ENCODE measurements around the gene SLF2.

DNA sequence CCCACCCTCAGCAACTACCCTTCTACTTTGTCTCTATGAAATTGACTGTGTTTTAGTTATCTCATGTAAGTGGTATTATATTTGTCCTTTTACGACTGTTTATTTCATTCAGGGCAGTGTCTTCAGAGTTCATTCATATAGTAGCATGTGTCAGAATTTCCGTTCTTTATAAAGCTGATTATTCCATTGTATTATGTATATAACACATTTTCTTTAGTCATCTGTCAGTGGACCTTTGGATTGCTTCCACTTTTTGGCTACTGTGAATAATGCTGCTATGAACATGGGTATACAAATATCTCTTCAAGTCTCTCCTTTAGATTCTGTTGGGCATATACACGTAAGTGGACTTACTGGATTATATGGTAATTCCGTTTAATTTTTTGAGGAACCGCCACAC is 14.5 kb downstream of the SLF2 start:
- TF ChIP-seq, protein P1, sequence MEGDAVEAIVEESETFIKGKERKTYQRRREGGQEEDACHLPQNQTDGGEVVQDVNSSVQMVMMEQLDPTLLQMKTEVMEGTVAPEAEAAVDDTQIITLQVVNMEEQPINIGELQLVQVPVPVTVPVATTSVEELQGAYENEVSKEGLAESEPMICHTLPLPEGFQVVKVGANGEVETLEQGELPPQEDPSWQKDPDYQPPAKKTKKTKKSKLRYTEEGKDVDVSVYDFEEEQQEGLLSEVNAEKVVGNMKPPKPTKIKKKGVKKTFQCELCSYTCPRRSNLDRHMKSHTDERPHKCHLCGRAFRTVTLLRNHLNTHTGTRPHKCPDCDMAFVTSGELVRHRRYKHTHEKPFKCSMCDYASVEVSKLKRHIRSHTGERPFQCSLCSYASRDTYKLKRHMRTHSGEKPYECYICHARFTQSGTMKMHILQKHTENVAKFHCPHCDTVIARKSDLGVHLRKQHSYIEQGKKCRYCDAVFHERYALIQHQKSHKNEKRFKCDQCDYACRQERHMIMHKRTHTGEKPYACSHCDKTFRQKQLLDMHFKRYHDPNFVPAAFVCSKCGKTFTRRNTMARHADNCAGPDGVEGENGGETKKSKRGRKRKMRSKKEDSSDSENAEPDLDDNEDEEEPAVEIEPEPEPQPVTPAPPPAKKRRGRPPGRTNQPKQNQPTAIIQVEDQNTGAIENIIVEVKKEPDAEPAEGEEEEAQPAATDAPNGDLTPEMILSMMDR (IDR thresholded peaks at IDR 0.05 in 4 of 5, conservative IDR thresholded peaks at IDR 0.05 in 1 of 5), result no peak
- no peak for TF ChIP-seq POLR2A (IDR thresholded peaks at IDR 0.05)
